ENCODE results near the gene SLC12A3.

DNA sequence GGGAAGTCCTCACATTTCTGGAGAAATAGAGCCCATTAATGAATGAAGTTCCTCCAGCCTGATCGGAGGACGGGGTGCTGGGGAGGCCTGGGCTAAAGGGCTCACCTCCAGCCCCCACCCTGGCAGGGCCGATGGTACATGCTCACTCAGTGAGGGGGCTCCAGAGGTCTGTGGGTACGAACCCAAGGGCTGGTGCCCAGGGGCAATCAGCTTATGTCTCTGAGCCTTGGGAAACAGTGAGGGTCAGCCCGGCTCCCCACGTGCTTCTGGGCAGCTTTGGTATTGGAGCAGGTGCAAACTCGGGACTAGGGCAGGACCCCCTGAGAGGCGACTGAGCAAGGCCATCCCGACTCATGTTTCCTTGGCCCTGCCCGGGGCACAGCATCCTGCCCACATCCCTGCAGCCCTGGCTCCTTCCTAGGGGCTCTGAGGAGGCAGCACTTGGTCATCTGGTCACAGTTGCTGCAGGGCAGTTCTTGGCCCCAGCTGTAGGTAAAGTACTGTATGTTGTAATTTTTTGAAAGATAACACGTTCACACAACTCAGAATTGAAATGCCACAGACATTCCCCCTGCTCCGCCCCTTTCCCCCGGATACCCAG lies 95.8 kb downstream of the SLC12A3 start:
- TF ChIP-seq, protein P1, sequence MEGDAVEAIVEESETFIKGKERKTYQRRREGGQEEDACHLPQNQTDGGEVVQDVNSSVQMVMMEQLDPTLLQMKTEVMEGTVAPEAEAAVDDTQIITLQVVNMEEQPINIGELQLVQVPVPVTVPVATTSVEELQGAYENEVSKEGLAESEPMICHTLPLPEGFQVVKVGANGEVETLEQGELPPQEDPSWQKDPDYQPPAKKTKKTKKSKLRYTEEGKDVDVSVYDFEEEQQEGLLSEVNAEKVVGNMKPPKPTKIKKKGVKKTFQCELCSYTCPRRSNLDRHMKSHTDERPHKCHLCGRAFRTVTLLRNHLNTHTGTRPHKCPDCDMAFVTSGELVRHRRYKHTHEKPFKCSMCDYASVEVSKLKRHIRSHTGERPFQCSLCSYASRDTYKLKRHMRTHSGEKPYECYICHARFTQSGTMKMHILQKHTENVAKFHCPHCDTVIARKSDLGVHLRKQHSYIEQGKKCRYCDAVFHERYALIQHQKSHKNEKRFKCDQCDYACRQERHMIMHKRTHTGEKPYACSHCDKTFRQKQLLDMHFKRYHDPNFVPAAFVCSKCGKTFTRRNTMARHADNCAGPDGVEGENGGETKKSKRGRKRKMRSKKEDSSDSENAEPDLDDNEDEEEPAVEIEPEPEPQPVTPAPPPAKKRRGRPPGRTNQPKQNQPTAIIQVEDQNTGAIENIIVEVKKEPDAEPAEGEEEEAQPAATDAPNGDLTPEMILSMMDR (conservative IDR thresholded peaks at IDR 0.05): no peak
- TF ChIP-seq ZFX (IDR thresholded peaks at IDR 0.05): no peak

Data from C4-2B (cell line).